ENCODE data around the gene LHB.
"Not testable (repeated sequence)": the region's sequence is repeated elsewhere in the genome, so short reads cannot be mapped to it uniquely, and the experiment has no call there.

DNA sequence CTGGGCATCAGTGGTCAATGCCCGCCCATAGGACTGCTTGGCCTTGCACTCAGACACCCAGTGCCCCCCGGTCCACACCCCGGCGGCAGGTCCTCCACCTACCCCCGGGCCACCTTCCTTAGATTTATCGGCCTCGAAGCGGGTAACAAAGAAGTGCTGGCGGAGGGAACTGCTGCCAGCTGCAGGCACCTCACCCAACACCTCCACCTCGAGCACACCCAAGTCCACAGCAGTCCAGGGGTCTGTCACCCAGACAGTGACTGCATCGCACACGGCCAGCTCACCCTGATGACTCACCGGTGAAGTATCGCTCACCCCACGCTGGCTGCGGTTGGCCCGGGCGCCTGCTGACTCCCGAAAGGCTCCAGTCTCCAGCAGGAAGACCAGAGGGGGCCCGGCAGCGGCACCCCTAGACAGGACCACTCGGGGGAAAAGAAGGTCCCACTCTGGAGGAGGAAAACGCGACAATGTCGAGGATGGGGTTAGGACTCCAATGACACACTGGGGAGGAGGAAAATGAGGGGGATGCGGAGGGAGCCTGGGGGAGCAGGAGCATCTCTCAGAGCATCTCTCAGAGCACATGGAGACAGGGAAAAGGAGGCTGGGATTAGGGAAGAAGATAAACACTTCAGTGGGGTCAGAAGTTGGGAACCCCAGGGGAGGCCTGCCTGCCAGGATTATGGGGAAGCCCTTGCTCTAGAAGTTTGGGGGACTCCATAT is 21.8 kb upstream of the LHB start:
- TF ChIP-seq, protein P1, sequence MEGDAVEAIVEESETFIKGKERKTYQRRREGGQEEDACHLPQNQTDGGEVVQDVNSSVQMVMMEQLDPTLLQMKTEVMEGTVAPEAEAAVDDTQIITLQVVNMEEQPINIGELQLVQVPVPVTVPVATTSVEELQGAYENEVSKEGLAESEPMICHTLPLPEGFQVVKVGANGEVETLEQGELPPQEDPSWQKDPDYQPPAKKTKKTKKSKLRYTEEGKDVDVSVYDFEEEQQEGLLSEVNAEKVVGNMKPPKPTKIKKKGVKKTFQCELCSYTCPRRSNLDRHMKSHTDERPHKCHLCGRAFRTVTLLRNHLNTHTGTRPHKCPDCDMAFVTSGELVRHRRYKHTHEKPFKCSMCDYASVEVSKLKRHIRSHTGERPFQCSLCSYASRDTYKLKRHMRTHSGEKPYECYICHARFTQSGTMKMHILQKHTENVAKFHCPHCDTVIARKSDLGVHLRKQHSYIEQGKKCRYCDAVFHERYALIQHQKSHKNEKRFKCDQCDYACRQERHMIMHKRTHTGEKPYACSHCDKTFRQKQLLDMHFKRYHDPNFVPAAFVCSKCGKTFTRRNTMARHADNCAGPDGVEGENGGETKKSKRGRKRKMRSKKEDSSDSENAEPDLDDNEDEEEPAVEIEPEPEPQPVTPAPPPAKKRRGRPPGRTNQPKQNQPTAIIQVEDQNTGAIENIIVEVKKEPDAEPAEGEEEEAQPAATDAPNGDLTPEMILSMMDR (conservative IDR thresholded peaks at IDR 0.05 in 1 of 2, IDR thresholded peaks at IDR 0.05 in 1 of 2; ENCODE audit: low read depth in 1 of 2, low read length in 2 of 2), result not testable (repeated sequence)
- not testable (repeated sequence) for TF ChIP-seq EZH2 (IDR thresholded peaks at IDR 0.05; ENCODE audit: low read length, missing control alignments)
